HG02678 (cell line): ENCODE data around the gene RNF181.
"Not testable (repeated sequence)": the region's sequence is repeated elsewhere in the genome, so short reads cannot be mapped to it uniquely, and the experiment has no call there.

ENCODE experiments used
- ATAC-seq: cut with Tn5 transposase; IDR thresholded peaks from one replicate; pipeline ENCODE4 v1.9.1; 2021; ENCODE audit warnings: mild to moderate bottlenecking, moderate library complexity; ENCODE audit not compliant: unreplicated experiment

Gene RNF181

GRCh38 chr2:85594715-85595300 is 737 bp upstream of the RNF181 start:
- ATAC-seq: no peak

DNA sequence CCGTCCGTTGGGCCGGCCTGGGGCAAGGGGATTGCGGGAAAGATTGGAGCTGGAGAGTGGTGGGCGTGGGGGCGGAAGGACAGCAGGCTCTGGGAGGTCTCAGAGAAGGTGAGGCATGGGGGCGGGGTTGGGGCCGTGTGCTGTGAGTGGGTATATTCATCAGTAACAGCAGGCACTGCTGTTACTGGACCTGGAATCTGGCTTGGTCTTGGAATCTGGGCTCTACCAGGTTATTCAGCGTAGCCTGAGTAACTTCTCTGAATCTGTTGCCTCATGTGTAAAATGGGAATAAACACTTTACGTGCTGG is 435 bp downstream of the RNF181 start:
- no peak for ATAC-seq

GRCh38 chr2:85596486-85597143 is 1.1 kb downstream of the RNF181 start:
- ATAC-seq: no peak

- ATAC-seq: no peak
Measured at GRCh38 chr2:85597241-85597640, 1.7 kb downstream of the RNF181 start.

DNA sequence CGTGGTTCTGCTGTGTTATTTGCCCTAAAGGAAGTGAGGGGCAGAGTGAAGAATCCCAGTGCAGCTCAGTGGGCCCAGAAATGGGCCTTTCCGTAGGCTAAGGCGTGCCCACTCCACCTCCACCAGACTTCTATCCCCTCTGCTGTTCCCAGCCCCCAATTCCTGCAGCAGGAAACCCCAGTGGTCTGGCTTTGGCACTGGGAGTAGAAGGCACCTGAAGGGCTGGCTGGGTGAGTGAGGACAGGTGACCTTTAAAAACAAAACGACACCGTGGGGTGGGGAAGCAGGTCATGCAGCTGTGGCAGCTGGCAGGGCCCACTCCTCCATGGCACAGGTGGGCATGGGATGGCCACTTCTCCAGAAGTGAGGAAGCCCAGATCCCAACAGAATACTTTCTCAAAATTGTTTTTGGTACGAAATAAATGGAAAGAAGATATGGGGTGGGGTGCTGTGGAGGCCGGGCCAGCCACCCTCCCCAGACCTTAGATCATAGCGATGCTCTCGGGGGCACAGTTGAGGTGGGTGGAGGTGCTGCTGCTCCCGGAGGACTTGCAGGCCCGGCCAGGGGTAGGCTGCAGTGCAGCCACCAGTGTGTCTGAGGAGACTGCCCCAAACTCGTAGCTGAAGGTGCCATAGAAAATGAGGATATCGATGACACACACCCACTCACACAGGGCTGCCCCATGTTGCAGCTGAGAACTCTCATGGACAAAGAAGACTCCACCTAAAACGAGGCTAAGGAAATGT is 3.2 kb downstream of the RNF181 start:
- ATAC-seq: no peak

DNA sequence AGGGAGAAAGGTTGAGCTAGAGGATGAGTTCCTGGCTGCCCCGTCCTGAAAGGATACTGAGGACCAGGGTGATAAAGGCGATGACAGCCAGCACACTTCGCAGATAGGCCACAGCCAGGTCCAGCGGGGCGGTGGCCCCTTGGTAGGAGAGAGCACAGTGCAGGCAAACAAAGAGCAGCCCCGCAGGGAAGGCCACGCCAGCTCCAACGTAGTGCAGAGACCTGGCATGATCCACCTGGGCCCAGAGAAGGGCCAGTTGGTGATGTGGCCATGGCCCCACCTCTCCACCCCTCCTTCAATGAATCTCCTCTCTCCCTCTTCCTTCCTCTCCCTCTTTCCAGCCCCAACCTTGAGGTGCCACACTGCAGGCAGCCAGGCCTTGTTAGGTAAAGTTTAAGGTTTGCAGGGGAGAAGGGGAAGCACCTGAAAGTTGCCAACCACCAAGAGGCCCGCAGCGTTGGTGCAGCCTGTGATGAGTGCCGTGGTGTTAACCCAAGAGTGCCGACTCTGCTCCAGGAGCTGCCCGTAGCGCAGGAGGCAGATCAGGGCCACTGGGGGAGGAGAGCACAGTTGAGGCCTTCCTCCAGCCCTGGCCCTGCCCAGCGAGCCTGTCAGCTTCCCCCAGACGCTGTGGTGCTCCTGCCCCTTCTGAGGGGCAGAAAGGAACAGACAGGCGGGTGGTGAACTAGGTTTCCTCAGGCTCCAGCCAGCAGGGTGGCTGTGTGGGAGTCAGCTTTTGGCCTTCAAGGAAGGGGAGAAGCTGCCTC is 4.1 kb downstream of the RNF181 start:
- no peak for ATAC-seq

DNA sequence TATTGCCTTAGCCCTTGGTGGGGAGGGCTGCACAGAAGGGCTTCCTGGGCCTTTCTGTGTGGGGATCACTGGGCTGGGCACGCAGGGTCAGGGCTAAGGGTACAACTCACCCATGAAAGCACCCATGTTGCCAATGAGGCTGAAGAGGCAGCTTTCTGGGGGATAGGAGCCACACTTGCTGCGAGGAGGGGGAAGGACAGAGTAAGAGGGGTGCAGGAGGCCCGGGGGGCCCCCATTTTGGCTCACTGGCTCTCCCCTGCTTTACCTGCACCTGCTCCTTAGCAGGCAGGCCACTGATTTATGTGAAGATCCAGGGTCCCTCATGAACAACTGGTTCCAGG is 4.7 kb downstream of the RNF181 start:
- no peak for ATAC-seq

DNA sequence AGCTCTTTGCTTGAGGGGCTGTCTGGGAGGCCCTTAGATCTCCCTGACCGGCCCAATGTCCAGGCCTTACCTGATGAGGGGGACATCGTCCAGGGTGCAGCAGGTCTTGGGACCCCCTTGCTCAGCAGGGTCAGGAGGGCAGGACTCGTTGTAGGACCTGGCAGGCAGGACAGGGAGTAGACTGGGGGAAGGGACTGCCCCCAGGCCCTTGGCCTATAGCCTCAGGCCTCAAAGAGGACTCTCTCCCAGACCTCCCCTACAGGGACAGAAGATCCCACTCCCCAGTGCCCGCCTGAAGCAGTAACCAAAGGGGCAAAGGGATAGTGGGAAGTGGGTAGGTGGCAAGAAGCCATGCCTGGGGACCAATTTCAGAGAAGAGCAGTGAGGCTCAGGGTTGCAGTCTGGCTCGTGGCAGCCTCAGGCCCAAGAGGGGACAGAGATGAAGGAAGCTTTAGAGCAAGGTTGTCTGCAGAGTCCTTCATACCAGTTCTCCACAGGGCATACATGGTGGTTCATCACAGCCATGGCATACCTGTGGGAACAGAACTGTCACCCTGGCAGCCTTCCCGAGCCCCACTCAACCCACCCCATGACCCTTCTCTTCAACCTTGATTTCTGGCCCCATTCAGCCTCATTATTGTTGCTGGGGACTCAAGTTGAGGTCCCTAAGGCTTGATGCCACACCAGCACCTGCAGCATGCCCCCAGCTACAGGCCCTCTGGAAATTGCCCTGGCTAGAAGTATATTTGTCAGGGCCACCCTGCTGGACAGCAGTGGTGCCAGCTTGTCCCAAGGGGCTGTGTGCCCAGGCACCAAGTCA is 5.6 kb downstream of the RNF181 start:
- ATAC-seq: no peak

DNA sequence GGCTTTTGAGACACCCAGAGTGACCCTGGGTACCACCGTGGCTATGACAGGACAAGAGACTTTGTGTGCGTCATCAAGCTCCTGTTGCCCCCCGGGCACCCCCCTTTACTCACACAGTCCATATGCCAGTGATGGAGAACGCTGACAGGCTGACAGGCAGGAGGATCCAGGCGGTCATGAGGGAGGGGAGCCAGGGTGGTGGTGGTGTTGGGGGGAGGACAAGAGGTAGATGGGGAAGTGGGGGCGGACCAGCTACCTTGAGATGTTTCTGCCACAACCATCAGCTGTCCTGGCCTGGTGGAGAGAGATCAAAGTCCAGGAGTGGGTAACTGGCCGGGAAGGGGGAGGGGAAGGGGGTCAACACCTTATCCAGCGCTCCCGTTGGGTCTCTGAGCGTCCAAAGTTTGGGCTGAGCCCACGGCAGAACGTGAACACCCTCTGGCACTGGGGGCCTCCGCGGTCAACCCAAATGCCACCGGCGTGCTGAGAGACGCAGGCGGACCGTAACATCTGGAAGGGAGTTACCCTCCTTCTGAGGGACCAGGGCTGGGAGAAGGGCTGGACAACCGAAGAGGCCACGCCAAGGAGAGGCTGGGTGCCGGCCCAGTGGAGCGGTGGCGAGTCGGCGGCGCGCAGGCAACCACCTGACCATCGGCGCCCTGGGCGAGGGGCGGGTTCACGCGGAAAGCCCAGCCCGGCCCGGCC is 6.4 kb downstream of the RNF181 start:
- ATAC-seq: peak; percentile 46

- ATAC-seq: peak; percentile 95
Measured at GRCh38 chr2:85602476-85603234, 7.1 kb downstream of the RNF181 start, which contains the start of gene TMEM150A. Gene TMEM150A, minus strand, starts transcription at chr2:85602698. Its CDS starts 750 bp downstream, at chr2:85601948.

DNA sequence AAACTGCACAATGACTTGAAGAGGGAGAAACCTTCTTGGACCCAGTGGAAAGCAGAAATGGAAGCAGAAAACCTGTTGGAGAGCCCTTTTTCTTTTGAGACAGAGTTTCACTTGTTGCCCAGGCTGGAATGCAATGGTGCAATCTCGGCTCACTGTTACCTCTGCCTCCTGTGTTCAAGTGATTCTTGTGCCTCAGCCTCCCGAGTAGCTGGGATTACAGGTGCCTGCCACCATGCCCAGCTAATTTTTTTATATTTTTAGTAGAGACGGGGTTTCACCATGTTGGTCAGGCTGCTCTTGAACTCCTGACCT is 8.5 kb downstream of the RNF181 start:
- ATAC-seq: not testable (repeated sequence)

DNA sequence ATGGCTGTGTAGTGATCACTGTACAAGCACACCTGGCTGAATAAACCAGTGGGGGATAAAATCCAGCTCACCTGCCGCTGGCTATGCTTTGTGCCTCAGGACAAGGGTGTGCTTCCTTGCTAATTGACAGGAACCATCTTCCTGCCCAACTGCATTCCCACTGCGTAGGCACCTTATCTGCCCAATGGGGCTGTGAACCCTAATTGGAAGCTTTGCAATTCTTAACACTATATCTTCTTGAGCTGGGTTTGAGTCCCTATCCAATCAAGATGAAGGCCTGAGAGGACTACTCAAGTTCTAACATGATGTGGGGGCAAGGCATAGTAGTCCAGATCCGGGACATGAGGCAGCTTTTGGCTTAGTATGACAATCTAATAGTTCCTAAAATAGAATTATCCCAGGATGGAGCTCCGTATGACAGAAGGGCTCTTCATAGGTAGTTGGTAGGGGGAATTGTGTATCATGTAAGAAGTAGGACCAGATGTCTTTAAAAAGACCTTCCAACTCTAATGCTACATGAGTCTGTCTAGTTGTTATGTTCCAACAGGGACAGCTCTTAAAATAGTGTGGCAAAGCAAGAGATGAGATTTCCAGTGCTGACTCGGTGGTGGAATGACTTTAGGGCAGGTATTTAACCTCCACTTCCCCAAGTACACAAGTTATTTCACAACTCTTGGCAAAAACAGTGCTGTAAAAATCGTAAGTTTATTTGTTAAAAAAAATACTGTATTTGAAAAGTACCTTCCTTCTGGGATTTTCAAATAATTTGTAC is 9.2 kb downstream of the RNF181 start:
- no peak for ATAC-seq

- ATAC-seq: no peak
Measured at GRCh38 chr2:85605406-85606115, 10.0 kb downstream of the RNF181 start.

DNA sequence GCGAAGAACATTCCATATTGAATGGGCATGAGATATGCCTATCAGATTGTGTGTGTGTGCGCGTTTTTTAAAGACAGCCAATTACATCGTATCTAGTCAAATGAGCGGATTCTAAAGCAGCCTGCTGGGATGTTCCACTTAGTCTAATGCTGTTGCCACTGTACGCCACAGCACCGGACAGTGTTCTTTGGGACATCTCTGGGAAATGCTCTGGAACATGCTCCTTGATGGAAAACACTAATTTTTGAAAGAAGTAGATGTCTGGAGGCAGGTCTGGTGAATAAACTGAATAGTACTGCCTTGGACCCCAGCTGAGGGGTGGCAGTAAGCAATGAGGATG is 10.5 kb downstream of the RNF181 start:
- no peak for ATAC-seq

- no peak for ATAC-seq
Measured at GRCh38 chr2:85607268-85608215, 12.0 kb downstream of the RNF181 start.

DNA sequence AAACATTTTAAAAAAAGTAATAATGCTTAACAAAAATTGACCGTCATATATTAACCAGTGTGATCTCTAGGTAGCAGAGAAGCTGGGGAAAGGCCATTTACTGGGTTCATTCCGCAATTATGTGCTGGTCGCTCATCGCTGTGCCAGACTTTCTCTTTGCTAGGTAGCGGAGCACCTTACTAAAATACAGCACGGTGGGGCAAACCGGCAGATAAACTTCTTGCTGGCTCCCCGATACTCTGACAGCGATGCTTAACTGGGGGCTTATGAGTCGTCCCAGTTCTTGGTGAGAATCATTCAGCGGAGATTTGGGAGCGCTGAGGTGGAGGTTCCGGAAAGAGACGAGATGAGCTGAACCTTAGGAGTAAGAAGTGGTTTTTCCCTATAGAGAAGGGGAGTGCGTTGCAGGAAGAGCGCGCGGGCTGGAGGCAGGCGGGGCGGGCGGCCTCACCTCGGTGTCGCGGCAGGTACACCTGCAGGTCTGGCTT is 15.7 kb downstream of the RNF181 start:
- ATAC-seq: no peak
